Brain microvascular endothelial cell (primary cell): ENCODE results near the gene GRIN2C.
"Not testable (repeated sequence)": the region's sequence is repeated elsewhere in the genome, so short reads cannot be mapped to it uniquely, and the experiment has no call there.

Experiments used
- DNase-seq: peaks from one replicate; pipeline ENCODE4 v3.0.0-alpha.2; 2020
- H3K27ac ChIP-seq: fragments of 250-450 bp; sonication (Bioruptor Pico); 2 replicates; pipeline ENCODE4 v1.5.1; 2020; ENCODE audit warnings: mild to moderate bottlenecking, moderate library complexity
- H3K27me3 ChIP-seq: fragments of 250-450 bp; sonication (Bioruptor Pico); replicated peaks from 2 replicates; pipeline ENCODE4 v1.5.1; 2020; ENCODE audit warnings: mild to moderate bottlenecking
- H3K36me3 ChIP-seq: fragments of 250-450 bp; sonication (Bioruptor Pico); replicated peaks from 2 replicates; pipeline ENCODE4 v1.5.1; 2020; ENCODE audit warnings: mild to moderate bottlenecking
- H3K4me3 ChIP-seq: 2 replicates; pipeline ENCODE4 v1.5.1; 2011; ENCODE audit warnings: low read depth, mild to moderate bottlenecking, control low read depth, low read length, moderate library complexity
- CTCF ChIP-seq: IDR thresholded peaks from 2 replicates; pipeline ENCODE4 v1.5.1; 2011; ENCODE audit warnings: low read depth, mild to moderate bottlenecking, moderate library complexity, low read length, control low read depth, inconsistent platforms; ENCODE audit errors: missing control alignments
- in situ Hi-C: cut with HindIII; loops from 2 replicates; pipeline ENCODE4 v1.10.0; 2017; ENCODE audit warnings: low sequenced_read_pairs, low pct_ligation_motif_present

The GRIN2C gene

GRCh38 chr17:74859459-74860228 is at the start of gene GRIN2C:
Gene GRIN2C (minus strand): TSS chr17:74859885. CDS start chr17:74855092, 4,793 bp downstream.
- Histone ChIP-seq H3K27me3 (peaks cover 40% of the 10 kb centered on the region), H3K4me3 (no peak within 1 kb of the TSS)

GRCh38 chr17:74909097-74909496 is 49.4 kb upstream of the GRIN2C start:
- not testable (repeated sequence) for H3K27me3 ChIP-seq, H3K36me3 ChIP-seq, DNase-seq

More at GRCh38 chr17:74859459-74860228, at the start of gene GRIN2C:
- no peak for DNase-seq
- Histone ChIP-seq H3K36me3 (no peaks in the 10 kb centered on the region), H3K27ac (no peak within 1 kb of the TSS)
- in situ Hi-C loops = no loop called here
- peak; percentile 1 for TF ChIP-seq CTCF

GRCh38 chr17:74907012-74907411 is 47.3 kb upstream of the GRIN2C start:
- Histone ChIP-seq H3K27ac (no peak overlapping the region), H3K36me3 (no peaks in the 10 kb centered on the region), H3K27me3 (no peaks in the 10 kb centered on the region), H3K4me3 (no peak overlapping the region)
- in situ Hi-C loops = no loop called here
- no peak for DNase-seq
- no peak for TF ChIP-seq CTCF

More at GRCh38 chr17:74909097-74909496, 49.4 kb upstream of the GRIN2C start:
- H3K4me3 ChIP-seq, H3K27ac ChIP-seq, in situ Hi-C loops: not testable (repeated sequence)

- DNase-seq, H3K27me3 ChIP-seq, H3K36me3 ChIP-seq, in situ Hi-C loops, H3K4me3 ChIP-seq, H3K27ac ChIP-seq: not testable (repeated sequence)
Measured at GRCh38 chr17:74906214-74906793, 46.6 kb upstream of the GRIN2C start.

- H3K27me3 ChIP-seq = no peaks in the 10 kb centered on the region
- H3K36me3 ChIP-seq = no peaks in the 10 kb centered on the region
- no peak for TF ChIP-seq CTCF
- in situ Hi-C loops = no loop called here
- DNase-seq = no peak
- no peak overlapping the region for H3K27ac ChIP-seq
- H3K4me3 ChIP-seq = no peak overlapping the region
Measured at GRCh38 chr17:74904687-74905409, 45.2 kb upstream of the GRIN2C start.

- in situ Hi-C loops = no loop called here
- no peaks in the 10 kb centered on the region for H3K36me3 ChIP-seq
Measured at GRCh38 chr17:74903671-74904070, 44.0 kb upstream of the GRIN2C start.

More at GRCh38 chr17:74903671-74904070, 44.0 kb upstream of the GRIN2C start:
- TF ChIP-seq CTCF = no peak
- Histone ChIP-seq H3K27me3 (no peaks in the 10 kb centered on the region), H3K27ac (no peak overlapping the region), H3K4me3 (no peak overlapping the region)
- DNase-seq = no peak
